ENCODE results near the gene TSKS. TPM values are rescaled to one million over a fixed set of nuclear protein-coding genes. Genes with fewer than 3 reads are reported as not detected.

TSKS gene
- total RNA-seq, 4 donors from 2014 or later = 0.22 to 0.81 TPM; not detected in 2

DNA sequence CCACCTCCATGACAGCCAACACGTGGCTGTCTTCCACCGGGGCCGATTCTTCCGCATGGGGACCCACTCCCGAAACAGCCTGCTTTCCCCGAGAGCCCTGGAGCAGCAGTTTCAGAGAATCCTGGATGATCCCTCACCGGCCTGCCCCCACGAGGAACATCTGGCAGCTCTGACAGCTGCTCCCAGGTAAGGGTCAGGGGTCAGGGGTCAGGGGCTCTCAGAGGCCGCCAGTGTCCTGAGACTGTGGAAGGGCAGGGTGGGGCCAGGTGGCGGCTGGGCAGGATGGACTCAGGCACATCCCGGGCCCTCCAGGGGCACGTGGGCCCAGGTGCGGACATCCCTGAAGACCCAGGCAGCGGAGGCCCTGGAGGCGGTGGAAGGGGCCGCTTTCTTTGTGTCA, 57.2 kb downstream of the TSKS start:
- H3K27ac ChIP-seq = no peak overlapping the region
- 92 to 97% methylated on average over 8 to 12 of the region's 16 CpGs for WGBS, 2 donors
- no peaks in the 10 kb centered on the region for H3K4me1 ChIP-seq
- no peaks in the 10 kb centered on the region for H3K36me3 ChIP-seq
- no peak for DNase-seq
- no peak overlapping the region for H3K4me3 ChIP-seq (replicated peaks in 1 of 3)
- no peaks in the 10 kb centered on the region for H3K27me3 ChIP-seq
- intact Hi-C loops (cut with DNase I) = no loop called here
- no peaks in the 10 kb centered on the region for H3K9me3 ChIP-seq
- no peak for TF ChIP-seq POLR2A (IDR thresholded peaks at IDR 0.05)
- TF ChIP-seq, protein P1, sequence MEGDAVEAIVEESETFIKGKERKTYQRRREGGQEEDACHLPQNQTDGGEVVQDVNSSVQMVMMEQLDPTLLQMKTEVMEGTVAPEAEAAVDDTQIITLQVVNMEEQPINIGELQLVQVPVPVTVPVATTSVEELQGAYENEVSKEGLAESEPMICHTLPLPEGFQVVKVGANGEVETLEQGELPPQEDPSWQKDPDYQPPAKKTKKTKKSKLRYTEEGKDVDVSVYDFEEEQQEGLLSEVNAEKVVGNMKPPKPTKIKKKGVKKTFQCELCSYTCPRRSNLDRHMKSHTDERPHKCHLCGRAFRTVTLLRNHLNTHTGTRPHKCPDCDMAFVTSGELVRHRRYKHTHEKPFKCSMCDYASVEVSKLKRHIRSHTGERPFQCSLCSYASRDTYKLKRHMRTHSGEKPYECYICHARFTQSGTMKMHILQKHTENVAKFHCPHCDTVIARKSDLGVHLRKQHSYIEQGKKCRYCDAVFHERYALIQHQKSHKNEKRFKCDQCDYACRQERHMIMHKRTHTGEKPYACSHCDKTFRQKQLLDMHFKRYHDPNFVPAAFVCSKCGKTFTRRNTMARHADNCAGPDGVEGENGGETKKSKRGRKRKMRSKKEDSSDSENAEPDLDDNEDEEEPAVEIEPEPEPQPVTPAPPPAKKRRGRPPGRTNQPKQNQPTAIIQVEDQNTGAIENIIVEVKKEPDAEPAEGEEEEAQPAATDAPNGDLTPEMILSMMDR (IDR thresholded peaks at IDR 0.05) = no peak

DNA sequence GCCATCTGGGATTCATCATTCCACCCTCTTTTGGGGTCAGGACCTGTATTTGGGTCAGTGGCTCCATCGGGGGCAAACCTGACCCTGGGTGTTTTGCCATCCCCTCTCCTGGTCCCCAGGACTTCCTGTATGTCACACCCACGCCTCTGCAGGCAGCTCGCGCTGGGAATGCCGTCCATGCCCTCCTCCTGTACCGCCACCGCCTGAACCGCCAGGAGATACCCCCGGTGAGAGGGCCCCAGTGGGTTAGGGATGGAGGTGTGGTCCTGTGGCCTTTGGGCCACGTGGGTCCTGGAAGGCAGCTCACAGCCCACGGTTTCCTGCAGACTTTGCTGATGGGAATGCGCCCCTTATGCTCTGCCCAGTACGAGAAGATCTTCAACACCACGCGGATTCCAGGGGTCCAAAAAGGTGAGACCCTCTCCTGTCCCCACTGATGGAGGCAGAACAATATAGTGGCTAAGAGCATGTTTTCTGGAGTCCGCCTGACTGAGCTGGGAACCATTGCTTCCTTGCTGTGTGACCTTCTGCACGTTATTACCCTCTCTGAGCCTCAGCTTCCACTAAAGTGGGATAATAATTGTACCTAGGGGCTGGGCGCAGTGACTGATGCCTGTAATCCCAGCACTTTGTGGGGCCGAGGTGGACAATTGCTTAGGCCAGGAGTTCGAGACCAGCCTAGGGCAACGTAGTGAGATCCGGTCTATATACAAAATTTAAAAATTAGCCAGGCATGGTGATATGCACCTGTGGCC, 58.0 kb downstream of the TSKS start:
- H3K36me3 ChIP-seq = no peaks in the 10 kb centered on the region
- no peaks in the 10 kb centered on the region for H3K27me3 ChIP-seq
- no peaks in the 10 kb centered on the region for H3K4me1 ChIP-seq
- intact Hi-C loops (cut with DNase I) = no loop called here
- no peaks in the 10 kb centered on the region for H3K9me3 ChIP-seq
- no peak overlapping the region for H3K4me3 ChIP-seq (replicated peaks in 1 of 3)
- DNase-seq = no peak
- H3K27ac ChIP-seq = no peak overlapping the region
- 91 to 94% methylated on average over 13 to 22 of the region's 22 CpGs for WGBS, 2 donors
- TF ChIP-seq, protein P1 (IDR thresholded peaks at IDR 0.05) = no peak
- TF ChIP-seq POLR2A (IDR thresholded peaks at IDR 0.05) = no peak

DNA sequence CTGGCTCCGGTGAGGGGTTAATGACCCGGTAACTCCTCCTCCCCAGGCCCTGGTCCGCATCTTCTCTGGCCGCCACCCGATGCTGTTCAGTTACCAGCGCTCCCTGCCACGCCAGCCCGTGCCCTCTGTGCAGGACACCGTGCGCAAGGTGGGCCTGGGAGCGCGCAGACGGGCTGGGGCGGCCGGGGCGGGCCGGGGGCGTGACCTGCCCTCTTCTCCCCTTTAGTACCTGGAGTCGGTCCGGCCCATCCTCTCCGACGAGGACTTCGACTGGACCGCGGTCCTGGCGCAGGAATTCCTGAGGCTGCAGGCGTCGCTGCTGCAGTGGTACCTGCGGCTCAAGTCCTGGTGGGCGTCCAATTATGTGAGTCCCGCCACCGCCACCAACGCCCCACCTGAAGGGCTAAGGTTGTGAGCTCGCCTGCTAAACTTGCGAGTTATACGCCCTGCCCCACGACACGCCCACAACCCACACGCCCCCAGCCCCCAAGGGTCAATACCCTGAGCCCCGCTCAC, 61.8 kb downstream of the TSKS start:
- no peak for TF ChIP-seq POLR2A (IDR thresholded peaks at IDR 0.05)
- TF ChIP-seq, protein P1 (IDR thresholded peaks at IDR 0.05) = no peak
- Histone ChIP-seq H3K36me3 (no peaks in the 10 kb centered on the region), H3K9me3 (no peaks in the 10 kb centered on the region), H3K4me3 (replicated peaks in 1 of 3) (no peak overlapping the region), H3K4me1 (no peaks in the 10 kb centered on the region), H3K27me3 (no peaks in the 10 kb centered on the region), H3K27ac (no peak overlapping the region)
- DNase-seq = no peak
- intact Hi-C loops (cut with DNase I) = no loop called here
- 45 to 55% methylated on average over 30 to 40 of the region's 40 CpGs for WGBS, 2 donors

DNA sequence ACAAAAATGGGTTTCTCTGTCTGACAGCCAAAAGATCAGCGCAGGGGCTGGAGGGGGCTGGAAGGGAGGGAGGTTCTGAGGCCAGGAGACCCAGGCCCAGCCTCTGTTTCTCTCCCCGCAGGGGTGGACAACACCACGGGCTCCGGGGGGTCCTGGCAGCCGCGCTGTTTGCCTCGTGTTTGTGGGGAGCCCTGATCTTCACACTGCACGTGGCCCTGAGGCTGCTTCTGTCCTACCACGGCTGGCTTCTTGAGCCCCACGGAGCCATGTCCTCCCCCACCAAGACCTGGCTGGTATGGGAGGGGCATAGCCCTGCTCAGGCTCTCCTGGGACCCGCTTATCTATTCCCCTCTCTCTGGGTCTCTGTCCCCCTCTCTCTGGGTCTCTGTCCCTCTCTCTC, 62.5 kb downstream of the TSKS start:
- Histone ChIP-seq H3K4me1 (no peaks in the 10 kb centered on the region), H3K27me3 (no peaks in the 10 kb centered on the region), H3K27ac (no peak overlapping the region), H3K4me3 (replicated peaks in 1 of 3) (no peak overlapping the region), H3K9me3 (no peaks in the 10 kb centered on the region), H3K36me3 (no peaks in the 10 kb centered on the region)
- no peak for TF ChIP-seq POLR2A (IDR thresholded peaks at IDR 0.05)
- TF ChIP-seq, protein P1 (IDR thresholded peaks at IDR 0.05) = no peak
- 49 to 55% methylated on average over 8 to 11 of the region's 11 CpGs for WGBS, 2 donors
- no peak for DNase-seq
- intact Hi-C loops (cut with DNase I) = no loop called here

DNA sequence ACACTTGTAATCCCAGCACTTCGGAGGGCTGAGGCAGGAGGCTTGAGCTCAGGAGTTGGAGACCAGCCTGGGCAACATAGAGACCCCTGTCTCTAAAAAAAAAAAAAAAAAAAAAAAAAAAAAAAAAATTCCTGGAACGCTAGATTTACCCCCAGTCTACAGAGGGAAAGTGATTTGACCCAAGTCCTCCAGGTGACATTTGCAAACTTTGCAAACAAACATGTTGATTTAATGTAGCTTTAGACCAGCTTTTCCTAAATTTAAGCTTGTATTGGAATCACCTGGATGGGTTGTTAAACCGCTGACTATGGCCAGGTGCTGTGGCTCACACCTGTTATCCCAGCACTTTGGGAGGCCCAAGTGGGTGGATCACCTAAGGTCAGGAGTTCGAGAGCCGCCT, 63.7 kb downstream of the TSKS start:
- intact Hi-C loops (cut with DNase I) = no loop called here
- TF ChIP-seq, protein P1 (IDR thresholded peaks at IDR 0.05) = no peak
- TF ChIP-seq POLR2A (IDR thresholded peaks at IDR 0.05) = no peak
- Histone ChIP-seq H3K9me3 (no peaks in the 10 kb centered on the region), H3K36me3 (no peaks in the 10 kb centered on the region), H3K4me3 (replicated peaks in 1 of 3) (no peak overlapping the region), H3K27ac (no peak overlapping the region), H3K4me1 (no peaks in the 10 kb centered on the region), H3K27me3 (no peaks in the 10 kb centered on the region)
- DNase-seq = no peak
- 91 to 93% methylated on average over 5 of the region's 5 CpGs for WGBS, 2 donors

Data from thyroid gland (tissue), 4 donors.